ENCODE measurements around the gene ACVR1C.

The ACVR1C gene

DNA sequence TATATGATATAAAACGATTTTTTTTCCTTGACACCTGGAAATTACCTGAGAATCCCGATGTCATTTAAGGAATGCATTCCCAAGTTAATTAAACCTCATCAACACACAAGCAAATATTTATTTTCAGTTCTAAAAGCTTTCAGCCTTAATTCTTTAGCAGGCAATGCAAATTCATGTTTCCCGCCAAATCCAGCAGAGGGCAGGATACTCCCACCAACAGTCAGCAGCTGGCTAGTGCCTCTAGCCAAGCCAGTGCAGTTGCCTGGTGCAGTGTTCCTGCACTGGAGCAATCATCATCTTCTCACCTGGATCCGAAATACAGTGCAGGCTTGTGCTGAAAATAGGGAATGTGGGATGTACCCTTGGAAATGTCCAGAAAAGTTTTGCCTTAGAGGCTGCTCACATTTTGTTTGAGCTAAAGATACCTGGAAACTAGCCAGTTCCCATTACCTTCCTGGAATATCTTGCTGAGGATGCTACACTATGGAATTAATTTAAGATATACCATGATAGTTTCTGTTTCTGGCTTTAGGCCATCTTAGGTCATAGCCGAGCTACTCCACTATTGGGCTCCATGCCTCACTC lies 136.4 kb downstream of the ACVR1C start:
- peak; percentile 65 for DNase-seq

DNA sequence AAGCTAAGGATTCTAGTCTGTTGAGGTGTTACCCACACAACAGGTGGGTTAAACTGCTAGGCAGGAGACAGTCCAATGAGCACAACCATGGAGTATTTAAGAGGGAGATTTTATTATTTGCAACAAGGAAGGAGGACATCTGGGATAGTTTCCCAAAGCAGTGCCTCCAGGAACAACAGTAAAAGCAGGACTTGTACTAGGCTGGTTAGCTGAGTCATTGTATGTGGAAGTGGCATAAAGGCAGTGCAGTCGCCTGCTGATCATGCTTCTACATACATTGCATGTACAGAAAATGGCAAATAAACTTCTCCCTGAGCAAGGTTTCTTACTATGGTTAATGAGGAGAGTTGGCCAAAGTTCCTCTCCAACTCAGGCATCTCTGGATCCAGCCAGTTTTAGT lies 138.7 kb downstream of the ACVR1C start:
- DNase-seq, result peak; percentile 17

- DNase-seq, result no peak
Measured at GRCh38 chr2:157488877-157489276, 139.8 kb downstream of the ACVR1C start.

DNA sequence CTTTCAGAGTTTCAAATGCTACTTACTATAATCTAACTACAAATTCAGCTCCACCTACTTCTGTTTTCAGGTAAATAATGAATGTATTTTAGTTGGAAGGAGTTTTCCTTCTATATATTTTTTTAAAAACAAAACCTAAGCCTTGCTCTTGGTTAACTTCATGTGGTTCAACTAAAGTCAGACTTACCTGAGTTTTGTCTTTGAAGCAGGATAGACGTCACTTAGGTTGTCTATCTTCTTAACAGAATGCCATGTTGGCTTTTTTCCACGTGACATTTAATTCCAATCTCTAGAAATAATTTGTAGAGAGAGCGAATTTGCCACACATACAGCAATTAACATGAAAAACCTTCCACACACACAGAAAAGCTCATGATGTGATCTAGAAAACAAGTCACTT lies 140.9 kb downstream of the ACVR1C start:
- no peak for DNase-seq

- DNase-seq, result no peak
Measured at GRCh38 chr2:157487271-157487610, 141.4 kb downstream of the ACVR1C start.

- DNase-seq, result no peak
Measured at GRCh38 chr2:157486596-157487270, 141.9 kb downstream of the ACVR1C start.

- DNase-seq, result peak; percentile 67
Measured at GRCh38 chr2:157480182-157480961, 148.3 kb downstream of the ACVR1C start.

- DNase-seq, result peak; percentile 31
Measured at GRCh38 chr2:157479081-157480027, 149.3 kb downstream of the ACVR1C start.

DNA sequence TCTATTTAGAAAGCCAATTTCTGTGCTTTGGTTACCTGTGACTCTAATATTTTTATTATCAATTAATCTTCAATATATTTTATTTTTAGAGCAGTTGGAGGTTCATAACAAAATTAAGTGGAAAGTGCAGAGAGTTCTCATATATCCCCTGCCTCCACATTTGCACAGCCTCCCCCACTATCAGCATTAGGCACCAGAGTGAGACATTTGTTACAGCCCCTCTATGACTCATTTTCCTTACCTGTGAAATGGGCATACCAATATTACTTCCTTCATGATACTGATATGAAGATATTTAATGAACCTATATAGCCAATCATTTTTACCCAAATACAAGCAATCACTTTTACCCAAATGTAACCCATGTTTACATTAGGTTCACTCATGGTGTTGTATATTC lies 150.7 kb downstream of the ACVR1C start:
- DNase-seq, result no peak

GRCh38 chr2:157476953-157477709 lies 151.5 kb downstream of the ACVR1C start:
- DNase-seq, result peak; percentile 19

Measured in MV-4-11 (cell line).